ENCODE measurements around the gene ZDHHC6. TPM values are rescaled to one million over a fixed set of nuclear protein-coding genes. Genes with fewer than 3 reads are reported as not detected.
"Not testable (repeated sequence)": the region's sequence is repeated elsewhere in the genome, so short reads cannot be mapped to it uniquely, and the experiment has no call there.

Gene ZDHHC6
- total RNA-seq: 23.1 and 26.7 TPM in 2 replicates

GRCh38 chr10:112446855-112447619 is at the start of gene ZDHHC6, which contains the start of gene VTI1A:
Gene ZDHHC6 (minus strand): TSS chr10:112446914. CDS start chr10:112445436, 1,478 bp downstream.
Gene VTI1A (plus strand): TSS chr10:112447215. CDS start chr10:112447374, 159 bp downstream.
- peak; percentile 51 for DNase-seq (ENCODE audit: extremely low read depth, low read depth, low spot score)

- DNase-seq (ENCODE audit: extremely low read depth, low read depth, low spot score): no peak
These were observed 46.0 kb upstream of the ZDHHC6 start for GRCh38 chr10:112492736-112493135.

- no peak for DNase-seq (ENCODE audit: extremely low read depth, low read depth, low spot score)
These were observed 44.4 kb upstream of the ZDHHC6 start for GRCh38 chr10:112491144-112491543.

GRCh38 chr10:112490545-112490944 is 43.8 kb upstream of the ZDHHC6 start:
- no peak for DNase-seq (ENCODE audit: extremely low read depth, low read depth, low spot score)

- no peak for DNase-seq (ENCODE audit: extremely low read depth, low read depth, low spot score)
These were observed 41.2 kb upstream of the ZDHHC6 start for GRCh38 chr10:112487964-112488363.

- DNase-seq (ENCODE audit: extremely low read depth, low read depth, low spot score): no peak
These were observed 37.7 kb upstream of the ZDHHC6 start for GRCh38 chr10:112484399-112484798.

- no peak for DNase-seq (ENCODE audit: extremely low read depth, low read depth, low spot score)
These were observed 34.9 kb upstream of the ZDHHC6 start for GRCh38 chr10:112481602-112482001.

GRCh38 chr10:112475575-112476218 is 29.0 kb upstream of the ZDHHC6 start:
- DNase-seq (ENCODE audit: extremely low read depth, low read depth, low spot score): no peak

GRCh38 chr10:112471878-112472487 is 25.3 kb upstream of the ZDHHC6 start:
- DNase-seq (ENCODE audit: extremely low read depth, low read depth, low spot score): peak; percentile 31

- DNase-seq (ENCODE audit: extremely low read depth, low read depth, low spot score): no peak
These were observed 20.9 kb upstream of the ZDHHC6 start for GRCh38 chr10:112467541-112468075.

GRCh38 chr10:112466802-112467201 is 20.1 kb upstream of the ZDHHC6 start:
- DNase-seq (ENCODE audit: extremely low read depth, low read depth, low spot score): no peak

GRCh38 chr10:112465299-112465883 is 18.7 kb upstream of the ZDHHC6 start:
- no peak for DNase-seq (ENCODE audit: extremely low read depth, low read depth, low spot score)

- DNase-seq (ENCODE audit: extremely low read depth, low read depth, low spot score): not testable (repeated sequence)
These were observed 17.4 kb upstream of the ZDHHC6 start for GRCh38 chr10:112464074-112464473.

GRCh38 chr10:112461029-112461887 is 14.5 kb upstream of the ZDHHC6 start:
- no peak for DNase-seq (ENCODE audit: extremely low read depth, low read depth, low spot score)

GRCh38 chr10:112460366-112460765 is 13.7 kb upstream of the ZDHHC6 start:
- DNase-seq (ENCODE audit: extremely low read depth, low read depth, low spot score): no peak

- DNase-seq (ENCODE audit: extremely low read depth, low read depth, low spot score): no peak
These were observed 9.8 kb upstream of the ZDHHC6 start for GRCh38 chr10:112456533-112456932.

- no peak for DNase-seq (ENCODE audit: extremely low read depth, low read depth, low spot score)
These were observed 8.4 kb upstream of the ZDHHC6 start for GRCh38 chr10:112454910-112455779.

- DNase-seq (ENCODE audit: extremely low read depth, low read depth, low spot score): no peak
These were observed 2.2 kb upstream of the ZDHHC6 start for GRCh38 chr10:112448888-112449287.

GRCh38 chr10:112447620-112447928 is 860 bp upstream of the ZDHHC6 start:
- no peak for DNase-seq (ENCODE audit: extremely low read depth, low read depth, low spot score)

All from glomerular endothelial cell (primary cell).